Thoracic aorta (tissue), 2 donors: ENCODE measurements around the gene RREB1. TPM values are rescaled to one million over a fixed set of nuclear protein-coding genes. Genes with fewer than 3 reads are reported as not detected.

Experiments
- ATAC-seq: fragments of 150-250 bp; one replicate; pipeline ENCODE4 v1.8.0; 2017; ENCODE audit warnings: low read depth; ENCODE audit not compliant: insufficient number of reproducible peaks, low FRiP score
- DNase-seq: peaks from one replicate; pipeline ENCODE4 v3.0.0-alpha.2; 2020; ENCODE audit warnings: low spot score
- H3K27ac ChIP-seq, 2 donors: fragments of 200-600 bp; sonication (generic); 1 replicate in 1 of 2; 2 replicates in 1 of 2; pipeline ENCODE4 v1.5.1; 2016; ENCODE audit warnings: mild to moderate bottlenecking in 2 of 2, moderate library complexity in 2 of 2
- H3K27me3 ChIP-seq: fragments of 200-600 bp; sonication (generic); replicated peaks from 2 replicates; pipeline ENCODE4 v1.6.0; 2016; ENCODE audit warnings: mild to moderate bottlenecking; ENCODE audit not compliant: insufficient read depth
- H3K36me3 ChIP-seq: fragments of 200-600 bp; sonication (generic); one replicate; pipeline ENCODE4 v1.5.1; 2016
- H3K4me1 ChIP-seq, 2 donors: fragments of 200-600 bp; sonication (generic); 1 replicate in 1 of 2; 2 replicates in 1 of 2; pipeline versions ENCODE4 v1.5.1 to v1.6.0; 2016; ENCODE audit warnings: low read depth in 2 of 2, mild to moderate bottlenecking in 1 of 2; ENCODE audit not compliant: control insufficient read depth in 1 of 2
- H3K4me3 ChIP-seq: fragments of 200-600 bp; sonication (generic); 2 replicates; pipeline ENCODE4 v1.5.1; 2016; ENCODE audit warnings: mild to moderate bottlenecking
- H3K9me3 ChIP-seq: fragments of 200-600 bp; sonication (generic); 2 replicates; pipeline ENCODE4 v1.5.1; 2016
- CTCF ChIP-seq: fragments of 200-600 bp; sonication (generic); IDR thresholded peaks from one replicate; pipeline ENCODE4 v1.5.1; 2019; ENCODE audit warnings: antibody characterized with exemption
- total RNA-seq, 2 donors: library from RNA; depleted of rRNA; stranded (reverse); fragments of >200 nt; gene quantifications; one replicate each; pipeline versions ENCODE4 v1.1.0 to v1.2.3, GENCODE V29; 2016

Gene RREB1
- total RNA-seq, 2 donors from 2014 or later: 30.6 to 39.3 TPM

- DNase-seq (no peak), ATAC-seq (no peak)
- no peak for TF ChIP-seq CTCF
- peaks cover 15 to 46% of the 10 kb centered on the region in 2 donors for H3K4me1 ChIP-seq
- H3K9me3 ChIP-seq: no peaks in the 10 kb centered on the region
- no peak overlapping the region for H3K27ac ChIP-seq
- no peak overlapping the region for H3K4me3 ChIP-seq
- H3K27me3 ChIP-seq: no peaks in the 10 kb centered on the region
- no peaks in the 10 kb centered on the region for H3K36me3 ChIP-seq
These were observed 3.4 kb downstream of the RREB1 start for GRCh38 chr6:7111095-7111690.

GRCh38 chr6:7112171-7112570, 4.4 kb downstream of the RREB1 start:
- Histone ChIP-seq H3K27me3 (no peaks in the 10 kb centered on the region), H3K4me3 (no peak overlapping the region), H3K27ac (no peak overlapping the region), H3K36me3 (no peaks in the 10 kb centered on the region), H3K4me1 (peaks cover 18 to 55% of the 10 kb centered on the region in 2 donors), H3K9me3 (no peaks in the 10 kb centered on the region)
- no peak for DNase-seq
- TF ChIP-seq CTCF: no peak
- ATAC-seq: no peak

- Histone ChIP-seq H3K36me3 (no peaks in the 10 kb centered on the region), H3K9me3 (no peaks in the 10 kb centered on the region), H3K27me3 (no peaks in the 10 kb centered on the region), H3K4me3 (no peak overlapping the region), H3K27ac (no peak overlapping the region), H3K4me1 (peaks cover 18 to 55% of the 10 kb centered on the region in 2 donors)
- TF ChIP-seq CTCF: no peak
- DNase-seq (no peak), ATAC-seq (no peak)
These were observed 5.1 kb downstream of the RREB1 start for GRCh38 chr6:7112741-7113313.

- TF ChIP-seq CTCF: no peak
- no peaks in the 10 kb centered on the region for H3K27me3 ChIP-seq
- no peak overlapping the region for H3K27ac ChIP-seq
- no peak overlapping the region for H3K4me3 ChIP-seq
- ATAC-seq (no peak), DNase-seq (no peak)
- H3K9me3 ChIP-seq: no peaks in the 10 kb centered on the region
- no peaks in the 10 kb centered on the region for H3K36me3 ChIP-seq
- peaks cover 14 to 51% of the 10 kb centered on the region in 2 donors for H3K4me1 ChIP-seq
These were observed 7.1 kb downstream of the RREB1 start for GRCh38 chr6:7114744-7115458.

- H3K4me3 ChIP-seq: peak overlapping the region; percentile 9
These were observed 7.9 kb downstream of the RREB1 start for GRCh38 chr6:7115543-7116231.

More at GRCh38 chr6:7115543-7116231, 7.9 kb downstream of the RREB1 start:
- no peaks in the 10 kb centered on the region for H3K27me3 ChIP-seq
- TF ChIP-seq CTCF: no peak
- H3K4me1 ChIP-seq: peaks cover 12 to 43% of the 10 kb centered on the region in 2 donors
- DNase-seq (no peak), ATAC-seq (no peak)
- peak overlapping the region; percentile 24 to 60 for H3K27ac ChIP-seq
- no peaks in the 10 kb centered on the region for H3K36me3 ChIP-seq
- H3K9me3 ChIP-seq: no peaks in the 10 kb centered on the region
